Fibroblast of gingiva (primary cell): Measurements from ENCODE around the gene TNFSF10.
A peak's percentile ranks its signal among the peaks of the same experiment; 100 is the strongest.
"Not testable (repeated sequence)": the region's sequence is repeated elsewhere in the genome, so short reads cannot be mapped to it uniquely, and the experiment has no call there.

Experiments
- DNase-seq: peaks from one replicate; pipeline ENCODE4 v3.0.0-alpha.2; 2011; ENCODE audit warnings: low read depth

The TNFSF10 gene

DNA sequence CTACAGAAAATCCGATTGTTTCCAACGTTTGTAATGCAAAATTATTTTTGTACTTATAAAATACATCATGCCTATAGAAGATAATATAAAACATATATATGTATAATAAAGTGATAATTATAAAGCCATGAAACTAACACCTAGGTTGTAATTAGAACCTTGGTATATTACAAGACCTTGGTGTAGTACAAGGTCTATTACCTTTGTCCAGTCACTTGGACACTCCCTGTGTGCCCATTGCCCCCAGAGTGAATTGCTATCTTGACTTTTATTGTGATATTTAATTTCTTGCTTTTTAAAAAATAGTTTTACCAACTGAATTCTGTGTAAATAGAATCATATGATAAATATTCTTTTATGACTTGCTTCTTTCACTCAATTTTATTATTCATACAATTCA lies 20.7 kb upstream of the TNFSF10 start:
- DNase-seq, result no peak

DNA sequence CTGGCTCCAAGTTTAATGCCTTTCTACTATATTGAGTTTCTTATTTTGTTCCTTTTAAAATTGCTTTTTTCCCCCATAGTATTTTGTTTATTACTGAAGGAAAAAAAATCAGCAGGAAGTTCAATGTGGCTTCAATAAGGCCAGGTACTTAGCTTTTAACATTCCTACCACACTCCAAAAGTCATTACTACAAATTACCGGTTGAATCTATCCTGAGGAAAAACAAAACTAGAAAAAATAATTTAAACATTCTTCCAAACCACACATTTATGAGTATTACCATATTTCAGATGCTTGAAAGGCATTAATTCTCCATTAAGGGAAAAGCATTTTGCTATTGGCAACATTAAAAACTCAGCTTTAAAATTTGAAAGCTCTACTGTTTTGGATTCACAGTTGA lies 20.2 kb upstream of the TNFSF10 start:
- no peak for DNase-seq

DNA sequence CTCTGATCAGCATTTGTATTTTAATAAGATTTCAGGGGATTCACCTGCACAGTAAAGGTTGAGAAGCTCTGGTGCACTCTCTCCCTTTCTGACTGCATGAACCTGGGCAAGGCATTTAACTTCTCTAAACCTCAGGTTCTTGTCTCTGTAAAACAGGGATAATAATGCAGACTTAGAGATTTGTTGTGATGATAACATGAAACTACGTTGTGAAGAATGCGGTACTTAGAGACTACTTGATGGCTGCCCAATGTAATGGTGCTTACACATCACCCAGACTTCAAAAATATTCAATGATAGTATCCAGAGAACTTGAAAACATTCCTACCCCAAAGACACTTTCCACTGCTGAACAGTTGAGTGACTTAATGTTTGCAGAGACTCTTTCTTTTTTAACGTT lies 19.8 kb upstream of the TNFSF10 start:
- DNase-seq, result no peak

DNA sequence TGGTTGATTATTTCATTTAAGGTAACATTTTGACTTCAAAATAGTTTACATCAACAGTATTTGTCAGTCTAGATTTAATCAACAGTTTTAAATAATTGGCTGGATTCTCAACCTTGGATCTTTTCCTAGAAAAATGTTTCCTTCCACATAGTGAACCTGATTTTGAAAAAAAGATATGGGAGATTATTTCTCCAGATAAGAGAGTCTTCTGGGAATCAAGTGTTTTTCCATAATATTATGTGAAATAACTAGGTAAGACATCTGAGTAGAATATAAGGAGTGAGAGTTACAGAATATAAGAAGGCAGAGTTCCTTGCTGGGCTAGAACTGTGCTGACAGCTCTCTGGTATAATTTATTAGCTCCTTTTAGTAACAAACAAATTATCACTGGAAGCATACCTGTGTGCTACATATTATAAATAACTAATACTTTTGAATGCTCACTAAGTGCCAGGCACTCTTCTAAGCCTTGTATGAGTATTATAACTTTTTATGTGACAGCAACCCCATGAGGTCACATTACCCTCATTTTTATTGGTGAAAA lies 18.8 kb upstream of the TNFSF10 start:
- no peak for DNase-seq

DNA sequence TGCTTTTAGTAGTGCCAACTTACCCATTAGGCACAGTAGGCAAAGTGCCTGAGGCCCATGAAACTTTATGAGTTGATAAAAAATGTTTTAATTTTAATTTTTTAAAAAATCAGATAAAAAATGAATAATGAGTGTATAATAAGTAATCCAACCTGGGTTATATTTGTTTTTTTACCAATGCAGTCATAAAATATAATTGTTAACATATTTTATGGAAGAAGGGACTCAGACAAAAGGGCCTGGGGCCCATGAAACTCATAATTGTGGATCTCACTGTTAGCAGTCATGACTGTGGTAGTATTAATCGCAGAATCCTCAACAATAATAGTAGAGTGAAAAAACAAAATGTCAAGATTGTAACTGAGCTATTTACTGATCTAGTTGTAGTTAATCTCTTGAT lies 16.8 kb upstream of the TNFSF10 start:
- DNase-seq, result no peak

DNA sequence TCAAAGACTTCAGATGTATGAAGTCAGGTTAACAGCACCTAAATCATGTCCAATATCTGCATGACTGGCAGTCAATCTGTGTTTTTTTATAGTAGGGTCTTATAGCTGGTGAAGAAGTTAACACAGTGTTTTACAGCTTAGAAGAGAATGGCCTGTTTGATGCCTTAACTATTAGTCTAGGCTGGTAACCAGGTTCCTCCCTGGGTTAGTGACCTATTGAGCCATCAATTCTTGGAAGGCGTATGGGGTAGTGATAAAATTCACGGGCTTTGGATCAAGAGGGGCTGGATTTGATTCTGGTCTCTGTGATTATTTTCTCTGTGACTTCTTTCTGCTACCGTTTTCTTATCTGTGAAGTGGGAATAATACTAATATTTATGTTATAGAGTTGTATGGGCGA lies 16.0 kb upstream of the TNFSF10 start:
- DNase-seq, result no peak

DNA sequence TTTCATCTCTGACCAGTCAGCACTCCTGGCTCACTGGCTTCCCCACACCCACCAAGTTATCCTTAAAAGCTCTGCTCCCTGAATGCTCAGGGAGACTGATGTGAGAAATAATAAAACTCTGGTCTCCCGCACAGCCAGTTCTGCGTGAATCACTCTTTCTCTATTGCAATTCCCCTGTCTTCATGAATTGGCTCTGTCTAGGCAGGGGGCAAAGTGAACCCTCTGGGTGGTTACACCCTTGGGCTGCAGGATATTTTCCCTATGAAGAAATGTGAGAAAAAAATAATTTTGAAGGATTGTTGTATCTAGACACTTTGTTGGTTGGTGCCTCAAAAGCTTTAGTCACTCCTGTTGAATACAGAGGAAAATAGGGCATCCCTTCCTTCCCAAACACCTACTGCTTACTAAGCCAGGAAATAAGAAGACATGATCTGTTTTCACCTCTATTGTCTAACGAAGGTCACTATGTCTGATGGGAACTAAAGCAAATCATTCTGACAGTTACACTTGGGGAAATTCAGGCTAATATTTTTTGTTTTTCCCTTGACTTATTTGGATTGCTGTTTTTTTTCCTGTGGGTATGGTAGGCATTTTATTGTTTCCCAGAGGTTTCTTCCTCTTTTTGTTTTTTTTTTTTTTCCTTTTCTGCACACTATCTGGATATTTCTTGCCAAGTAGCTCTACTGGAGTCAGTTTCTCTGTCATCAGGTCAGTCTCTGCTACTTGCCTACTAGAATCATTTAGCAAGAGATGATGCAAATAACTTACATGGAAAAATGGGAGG lies 15.3 kb upstream of the TNFSF10 start:
- DNase-seq, result no peak

DNA sequence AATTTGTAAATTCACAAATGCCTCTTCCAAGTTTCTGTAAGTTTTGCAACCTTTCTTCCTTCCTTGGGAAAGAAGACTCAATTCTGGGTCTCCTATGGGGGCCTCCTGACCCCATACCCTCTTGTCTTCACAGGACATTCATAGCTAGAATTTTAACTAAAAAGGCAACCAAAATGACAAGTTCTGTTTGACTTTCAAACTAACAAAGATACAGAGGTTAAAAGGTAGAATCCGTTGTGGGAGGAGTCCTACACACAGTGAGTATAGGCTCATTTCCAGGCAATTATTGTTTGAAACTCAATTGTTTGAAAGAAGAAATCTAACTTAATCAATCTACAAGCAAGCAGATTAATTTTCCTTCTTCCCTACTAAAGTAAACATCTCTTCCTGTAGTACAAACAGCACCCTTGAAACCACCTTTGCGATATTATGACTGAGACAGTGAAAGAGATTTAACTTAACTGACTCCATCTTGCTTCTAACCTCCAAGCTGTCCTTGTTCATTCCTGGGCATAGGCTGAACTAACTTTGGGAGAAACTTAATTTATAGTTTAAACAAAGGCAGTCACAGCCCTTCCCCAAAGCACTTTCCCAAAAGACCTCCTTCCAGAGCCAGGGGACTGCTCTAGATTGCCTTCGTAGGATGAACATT lies 14.4 kb upstream of the TNFSF10 start:
- no peak for DNase-seq

DNA sequence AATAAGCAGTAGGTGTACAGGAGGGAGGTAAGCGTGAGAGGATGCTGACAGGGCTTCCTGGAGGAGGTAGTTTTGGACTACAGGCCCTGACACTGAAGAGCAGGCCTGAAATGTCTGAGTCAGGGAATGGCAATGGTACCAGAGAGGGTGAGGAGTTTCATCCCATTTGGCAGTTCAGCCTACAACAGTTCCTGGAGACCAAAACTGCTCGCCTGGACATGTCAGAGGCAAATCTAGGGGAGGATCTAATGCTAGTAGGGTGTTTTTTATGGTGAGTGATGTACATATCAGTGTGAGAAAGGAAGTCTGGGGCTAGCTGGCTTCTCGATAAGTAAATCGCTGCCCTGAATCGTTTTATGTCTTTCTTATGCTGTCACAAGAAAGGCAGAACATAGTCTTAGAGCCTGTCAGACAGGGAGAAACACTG lies 13.8 kb upstream of the TNFSF10 start:
- no peak for DNase-seq

DNA sequence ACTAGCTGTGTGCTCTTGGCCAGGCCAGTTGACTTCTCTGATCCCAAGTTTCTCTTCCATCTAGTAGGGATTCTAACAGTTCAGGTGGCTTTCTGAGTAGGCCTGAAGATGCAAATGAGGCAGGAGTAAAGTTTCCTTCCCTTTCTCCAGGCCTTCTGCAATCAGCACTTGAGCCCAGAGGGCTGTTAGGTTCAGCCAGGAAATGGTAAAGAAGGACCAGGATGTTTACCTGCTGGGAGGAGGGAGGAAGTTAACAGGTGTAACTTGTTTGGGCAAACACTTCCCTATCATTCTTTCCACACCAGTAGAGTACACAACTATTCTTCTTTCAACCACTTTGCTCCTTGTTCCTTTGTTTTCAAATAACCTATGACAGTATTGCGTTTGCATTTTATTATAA lies 13.3 kb upstream of the TNFSF10 start:
- no peak for DNase-seq

DNA sequence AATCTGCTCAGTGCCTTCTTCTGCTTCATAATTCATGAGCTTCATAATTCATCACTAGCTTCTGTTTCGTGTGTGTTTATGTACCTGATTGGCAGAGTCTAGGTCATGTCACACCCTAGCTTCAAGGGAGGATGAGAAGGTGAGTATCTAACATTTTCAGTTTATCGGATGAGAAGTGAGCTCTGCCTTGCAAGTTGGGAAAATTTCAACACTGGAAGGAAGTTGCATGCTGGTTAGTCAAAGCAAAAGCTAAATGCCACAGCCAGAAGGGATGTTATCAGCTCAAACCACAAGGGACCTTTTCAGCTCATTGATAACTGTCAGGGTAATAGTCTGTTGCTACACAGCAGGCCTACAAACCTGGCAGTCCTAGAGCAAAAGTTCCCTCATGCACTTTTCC lies 7.3 kb upstream of the TNFSF10 start:
- DNase-seq, result no peak

DNA sequence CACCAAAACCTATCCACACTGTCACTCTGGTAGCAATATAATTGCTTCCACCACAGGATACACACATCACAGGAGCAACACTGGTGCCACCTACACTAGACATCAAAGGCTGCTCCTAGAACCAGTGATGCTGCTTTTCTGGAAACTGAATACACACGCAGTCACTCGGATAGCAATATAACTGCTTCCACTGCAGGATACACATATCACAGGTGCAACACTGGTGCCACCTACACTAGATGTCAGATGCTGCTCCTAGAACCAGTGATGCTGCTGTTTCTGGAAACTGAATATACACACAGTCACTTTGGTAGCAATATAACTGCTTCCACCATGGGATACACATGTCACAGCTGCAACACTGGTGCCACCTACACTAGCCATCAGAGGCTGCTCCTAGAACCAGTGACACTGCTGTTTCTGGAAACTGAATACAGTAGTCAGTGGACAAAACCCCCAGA lies 6.9 kb upstream of the TNFSF10 start:
- DNase-seq, result no peak

DNA sequence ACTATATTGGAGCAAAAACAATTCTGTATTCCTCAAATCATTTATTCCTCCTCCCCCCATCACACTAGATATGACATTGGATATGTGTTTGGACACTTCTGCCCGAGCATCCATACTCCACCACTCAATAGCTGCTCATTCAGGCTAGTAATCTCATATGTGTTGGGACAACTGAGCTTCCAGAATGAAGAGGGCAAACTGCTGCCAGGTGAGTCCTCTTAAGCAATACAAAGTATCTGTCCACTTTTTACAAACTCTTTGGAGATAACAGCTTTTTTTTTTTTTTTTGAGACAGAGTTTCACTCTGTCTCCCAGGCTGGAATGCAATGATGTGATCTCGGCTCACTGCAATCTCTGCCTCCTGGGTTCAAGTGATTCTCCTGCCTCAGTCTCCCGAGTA lies 5.4 kb upstream of the TNFSF10 start:
- no peak for DNase-seq

DNA sequence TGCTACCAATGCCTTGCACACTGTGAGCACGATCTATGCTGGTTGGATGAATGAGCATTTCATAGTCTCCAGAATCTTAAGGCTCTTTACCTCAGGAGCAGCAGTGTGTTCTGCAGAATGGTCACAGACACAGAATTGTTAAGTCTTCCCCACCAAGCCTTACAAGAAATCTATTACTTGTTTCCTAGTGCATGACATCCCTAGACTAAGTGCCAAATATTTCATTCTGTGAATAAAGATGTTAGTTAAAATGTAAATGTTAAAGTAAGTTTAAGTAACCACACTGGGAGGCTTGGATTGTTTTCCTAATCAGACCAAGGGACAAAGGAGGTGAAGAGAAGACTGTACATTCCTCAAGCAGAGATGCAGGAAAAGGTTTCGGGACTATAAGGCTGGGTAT lies 4.1 kb upstream of the TNFSF10 start:
- DNase-seq, result no peak

DNA sequence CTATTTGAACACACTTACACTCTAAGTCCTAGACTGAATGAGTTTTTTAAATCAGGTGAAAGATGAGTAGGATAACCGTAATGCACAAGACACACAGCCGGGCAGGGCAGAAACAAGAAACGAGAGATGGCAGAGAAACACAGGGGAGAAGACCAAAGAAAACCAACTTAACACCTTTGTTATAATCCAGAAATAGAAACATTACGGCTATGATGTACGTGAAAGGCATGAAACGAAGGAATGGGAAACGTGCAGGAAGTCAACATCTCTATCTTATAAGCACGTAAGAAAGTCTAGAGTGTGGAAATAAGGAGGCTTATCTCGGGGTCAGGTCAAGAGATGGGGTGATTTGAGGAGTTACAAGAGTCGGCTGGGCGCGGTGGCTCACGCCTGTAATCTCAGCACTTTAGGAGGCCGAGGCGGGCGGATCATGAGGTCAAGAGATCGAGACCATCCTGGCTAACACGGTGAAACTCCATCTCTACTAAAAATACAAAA lies 1.9 kb upstream of the TNFSF10 start:
- DNase-seq, result no peak

DNA sequence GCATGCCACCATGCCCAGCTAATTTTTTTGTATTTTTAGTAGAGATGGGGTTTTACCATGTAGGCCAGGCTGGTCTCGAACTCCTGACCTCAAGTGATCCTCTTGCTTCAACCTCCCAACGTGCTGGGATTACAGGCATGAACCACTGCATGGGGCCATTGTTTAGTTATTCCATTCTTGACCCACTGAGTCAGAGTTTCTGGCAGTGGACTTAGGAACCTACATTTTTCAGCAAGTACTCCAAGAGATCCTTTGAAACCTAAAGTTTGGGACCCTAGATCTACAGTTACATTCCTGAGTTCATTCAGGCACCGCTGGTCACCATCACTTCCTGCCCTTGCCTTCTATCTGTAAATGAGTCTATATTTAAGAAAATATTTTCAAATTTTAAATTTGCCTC lies 1.4 kb upstream of the TNFSF10 start:
- peak; percentile 63 for DNase-seq

DNA sequence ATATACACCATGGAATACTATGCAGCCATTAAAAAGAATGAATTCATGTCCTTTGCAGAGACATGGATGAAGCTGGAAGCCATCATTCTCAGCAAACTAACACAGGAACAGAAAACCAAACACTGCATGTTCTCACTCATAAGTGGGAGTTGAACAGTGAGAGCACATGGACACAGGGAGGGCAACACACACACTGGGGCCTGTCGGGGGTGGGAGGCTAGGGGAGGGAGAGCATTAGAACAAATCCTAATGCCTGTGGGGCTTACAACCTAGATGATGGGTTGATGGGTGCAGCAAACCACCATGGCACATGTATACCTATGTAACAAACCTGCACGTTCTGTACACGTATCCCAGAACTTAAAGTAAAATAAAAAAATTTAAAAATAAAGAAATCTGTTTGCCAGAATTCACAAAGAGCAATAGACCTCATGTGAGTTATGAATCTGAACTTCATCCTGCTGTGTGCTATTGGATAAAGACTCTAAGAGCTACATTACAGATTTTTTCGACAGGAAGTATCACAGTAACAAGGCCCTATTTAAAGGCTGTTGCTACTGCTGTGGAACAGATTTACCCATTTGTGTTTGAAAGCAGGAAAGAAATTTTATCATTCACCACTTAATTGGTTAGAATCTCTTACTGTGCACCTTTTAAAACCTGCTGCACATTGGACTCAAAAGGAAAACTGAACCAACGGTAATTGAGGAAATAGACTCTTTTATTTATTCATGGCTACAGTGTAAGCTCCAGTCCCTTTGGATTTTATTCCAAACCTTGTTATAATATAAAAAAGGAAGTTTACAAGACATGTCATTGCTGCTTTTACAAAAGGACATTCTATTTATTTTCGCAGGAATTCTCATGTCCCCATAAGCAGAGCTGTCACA lies 1.1 kb downstream of the TNFSF10 start:
- DNase-seq, result not testable (repeated sequence)

DNA sequence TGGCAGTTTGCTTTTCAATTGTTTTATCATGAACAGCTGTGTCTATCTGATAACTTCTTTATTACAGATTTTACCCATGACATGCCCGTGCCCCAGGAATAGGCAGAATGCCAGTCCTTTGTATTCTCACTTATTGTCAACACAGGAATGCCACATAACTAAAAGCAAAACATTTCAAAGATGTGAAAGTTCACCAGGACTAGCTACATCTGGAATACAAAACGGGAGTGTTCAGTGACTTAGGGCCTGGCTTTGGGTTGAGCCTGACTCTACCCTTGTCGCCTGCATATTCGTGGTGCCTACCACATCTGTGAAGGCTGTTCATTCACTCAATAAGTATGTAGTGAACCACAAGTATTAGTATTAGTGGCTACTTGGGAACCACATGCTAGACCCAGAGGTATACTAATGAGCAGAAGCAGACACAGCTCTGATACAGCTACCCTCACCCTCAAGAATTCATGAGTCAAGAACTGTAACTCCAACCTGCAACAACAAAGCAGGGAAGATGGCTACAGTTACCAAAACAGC lies 2.9 kb downstream of the TNFSF10 start:
- DNase-seq, result peak; percentile 65

DNA sequence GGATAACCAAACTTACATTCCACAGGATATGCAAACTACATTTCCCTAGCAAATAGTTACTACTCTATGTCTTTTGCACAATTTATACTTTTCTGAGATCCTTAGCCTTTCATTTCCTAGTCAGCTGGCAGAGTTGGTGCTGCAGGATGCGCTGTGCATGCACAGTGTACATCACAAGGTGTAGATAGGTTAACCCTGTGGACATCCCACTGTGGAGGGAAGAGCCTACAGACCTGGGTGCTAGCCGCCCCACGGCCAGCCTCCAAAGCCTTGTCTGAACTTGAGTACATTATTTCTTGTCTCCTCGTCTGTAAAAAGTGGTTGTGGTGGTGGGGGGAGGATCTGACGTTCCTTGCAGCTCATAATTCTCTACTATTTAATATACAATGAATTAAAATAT lies 3.5 kb downstream of the TNFSF10 start:
- no peak for DNase-seq

DNA sequence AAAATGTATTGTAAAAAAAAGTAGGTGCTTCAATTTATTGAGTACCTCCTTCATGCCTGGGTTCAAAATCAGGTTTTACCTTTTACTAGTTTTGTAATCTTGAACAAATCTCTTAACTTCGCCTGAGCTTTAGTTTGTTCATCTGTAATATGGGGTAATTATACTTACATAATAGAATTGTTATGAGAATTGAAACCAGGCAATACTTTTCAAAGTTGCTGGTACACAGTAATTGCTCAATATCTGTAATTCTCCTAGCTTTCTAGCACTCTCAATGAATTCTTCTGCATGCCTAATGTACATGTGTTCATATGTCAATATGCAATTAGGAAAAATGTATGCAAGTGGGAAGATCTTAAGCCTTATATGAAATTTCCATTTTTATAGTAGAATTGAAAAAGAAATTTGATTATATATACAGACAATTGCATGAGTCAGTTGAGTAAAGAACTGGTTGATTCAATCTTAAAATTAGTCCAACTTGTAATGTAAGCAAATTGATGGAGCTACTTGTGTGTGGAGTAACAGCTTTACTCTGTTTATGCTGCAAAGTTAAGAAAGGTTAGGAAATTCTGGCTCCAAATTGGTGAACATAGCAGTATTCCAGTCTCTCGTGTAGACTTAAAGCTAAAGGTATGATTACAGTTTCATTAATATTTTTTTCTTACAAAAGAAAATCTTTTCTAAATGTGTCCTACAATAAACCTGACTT lies 4.1 kb downstream of the TNFSF10 start:
- no peak for DNase-seq

DNA sequence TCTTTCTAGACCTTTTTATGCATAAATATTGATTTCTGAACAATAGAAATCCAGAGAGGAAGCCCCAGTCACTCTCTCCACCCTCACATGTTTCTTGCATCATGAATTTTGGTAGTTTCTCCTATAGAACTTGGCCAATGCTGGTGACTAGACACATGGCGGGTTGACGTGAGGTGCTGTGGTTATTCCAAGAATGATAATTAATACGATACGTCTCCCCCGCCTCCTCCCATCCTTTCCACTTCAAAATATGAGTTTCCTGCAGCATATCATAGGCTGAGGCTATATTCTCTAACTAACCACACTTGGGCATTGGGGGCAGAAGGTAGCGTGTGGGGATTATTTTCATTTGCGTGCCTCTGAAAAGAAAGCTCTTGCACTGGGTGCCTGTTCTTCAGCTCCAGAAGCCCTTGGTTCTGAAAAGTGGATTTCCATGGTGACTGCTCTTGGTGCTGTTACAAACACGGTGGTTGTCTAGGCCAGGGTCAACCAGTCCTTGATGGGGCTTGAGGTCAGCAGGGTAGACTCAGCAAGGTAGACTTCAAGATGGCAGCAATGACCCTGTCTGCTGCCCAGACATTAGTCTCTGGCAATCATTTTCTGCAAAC lies 5.3 kb downstream of the TNFSF10 start:
- no peak for DNase-seq
